ENCODE measurements around the gene AP3S1.
"Not testable (repeated sequence)": the region's sequence is repeated elsewhere in the genome, so short reads cannot be mapped to it uniquely, and the experiment has no call there.

Gene AP3S1

DNA sequence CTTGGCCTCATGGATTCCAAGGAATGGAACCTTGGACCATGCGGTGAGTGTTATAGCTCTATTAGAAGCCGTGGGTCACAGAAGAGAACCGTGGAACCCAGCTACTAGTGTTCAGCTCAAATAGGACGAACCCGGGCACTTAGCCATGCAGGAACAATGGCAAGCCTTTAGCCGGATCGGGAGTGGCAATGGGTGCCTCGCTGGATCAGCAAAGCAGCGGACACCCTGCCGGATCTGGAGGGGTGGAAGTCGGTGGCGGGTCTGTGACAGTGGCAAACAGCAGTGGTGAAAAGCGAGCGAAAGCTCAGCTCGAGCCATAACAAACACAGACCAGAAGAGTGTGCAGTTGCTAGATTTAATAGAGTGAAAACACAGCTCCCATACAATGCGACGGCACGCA lies 22.9 kb upstream of the AP3S1 start:
- in situ Hi-C loops (cut with MboI; ENCODE audit: low pct_unique_long_range_greater_than_20kb, low sequenced_read_pairs, unreplicated experiment), result no loop called here
- DNase-seq (ENCODE audit: low spot score), result no peak
- TF ChIP-seq, protein P1, sequence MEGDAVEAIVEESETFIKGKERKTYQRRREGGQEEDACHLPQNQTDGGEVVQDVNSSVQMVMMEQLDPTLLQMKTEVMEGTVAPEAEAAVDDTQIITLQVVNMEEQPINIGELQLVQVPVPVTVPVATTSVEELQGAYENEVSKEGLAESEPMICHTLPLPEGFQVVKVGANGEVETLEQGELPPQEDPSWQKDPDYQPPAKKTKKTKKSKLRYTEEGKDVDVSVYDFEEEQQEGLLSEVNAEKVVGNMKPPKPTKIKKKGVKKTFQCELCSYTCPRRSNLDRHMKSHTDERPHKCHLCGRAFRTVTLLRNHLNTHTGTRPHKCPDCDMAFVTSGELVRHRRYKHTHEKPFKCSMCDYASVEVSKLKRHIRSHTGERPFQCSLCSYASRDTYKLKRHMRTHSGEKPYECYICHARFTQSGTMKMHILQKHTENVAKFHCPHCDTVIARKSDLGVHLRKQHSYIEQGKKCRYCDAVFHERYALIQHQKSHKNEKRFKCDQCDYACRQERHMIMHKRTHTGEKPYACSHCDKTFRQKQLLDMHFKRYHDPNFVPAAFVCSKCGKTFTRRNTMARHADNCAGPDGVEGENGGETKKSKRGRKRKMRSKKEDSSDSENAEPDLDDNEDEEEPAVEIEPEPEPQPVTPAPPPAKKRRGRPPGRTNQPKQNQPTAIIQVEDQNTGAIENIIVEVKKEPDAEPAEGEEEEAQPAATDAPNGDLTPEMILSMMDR (IDR thresholded peaks at IDR 0.05; ENCODE audit: extremely low read depth, insufficient read depth, missing control alignments), result no peak

DNA sequence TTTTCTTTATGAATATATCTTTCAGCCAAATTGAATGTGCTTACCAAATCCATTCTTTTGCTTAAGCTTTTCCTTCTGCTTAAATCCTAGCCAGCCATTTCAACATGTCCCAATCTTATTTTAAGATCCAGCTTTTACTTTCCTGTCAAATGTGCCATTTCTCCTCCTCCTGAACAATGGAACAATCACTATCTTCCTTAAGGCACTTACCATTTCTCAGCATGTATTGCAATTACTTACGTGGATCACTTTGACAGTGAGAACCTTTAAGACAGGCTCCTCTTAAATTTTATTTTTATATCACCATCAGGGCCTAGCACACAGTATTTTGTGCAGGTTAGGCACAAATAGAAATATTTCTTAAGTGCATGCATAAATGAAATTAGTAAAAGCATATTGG lies 20.9 kb upstream of the AP3S1 start:
- in situ Hi-C loops (cut with MboI; ENCODE audit: low pct_unique_long_range_greater_than_20kb, low sequenced_read_pairs, unreplicated experiment), result no loop called here
- TF ChIP-seq, protein P1 (IDR thresholded peaks at IDR 0.05; ENCODE audit: extremely low read depth, insufficient read depth, missing control alignments), result no peak
- no peak for DNase-seq (ENCODE audit: low spot score)

DNA sequence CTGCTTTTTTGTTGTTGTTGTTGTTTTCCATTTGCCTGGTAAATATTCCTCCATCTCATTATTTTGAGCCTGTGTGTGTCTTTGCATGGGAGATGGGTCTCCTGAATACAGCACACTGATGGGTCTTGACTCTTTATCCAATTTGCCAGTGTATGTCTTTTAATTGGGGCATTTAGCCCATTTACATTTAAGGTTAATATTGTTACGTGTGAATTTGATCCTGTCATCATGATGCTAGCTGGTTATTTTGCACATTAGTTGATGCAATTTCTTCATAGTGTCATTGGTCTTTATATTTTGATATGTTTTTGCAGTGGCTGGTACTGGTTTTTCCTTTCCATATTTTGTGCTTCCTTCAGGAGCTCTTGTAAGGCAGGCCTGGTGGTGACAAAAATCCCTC lies 16.8 kb upstream of the AP3S1 start:
- not testable (repeated sequence) for DNase-seq (ENCODE audit: low spot score)
- in situ Hi-C loops (cut with MboI; ENCODE audit: low pct_unique_long_range_greater_than_20kb, low sequenced_read_pairs, unreplicated experiment), result loop anchor here (25.0 kb wide), 1 partner anchor 237 kb away; no protein-coding TSS in a partner anchor

DNA sequence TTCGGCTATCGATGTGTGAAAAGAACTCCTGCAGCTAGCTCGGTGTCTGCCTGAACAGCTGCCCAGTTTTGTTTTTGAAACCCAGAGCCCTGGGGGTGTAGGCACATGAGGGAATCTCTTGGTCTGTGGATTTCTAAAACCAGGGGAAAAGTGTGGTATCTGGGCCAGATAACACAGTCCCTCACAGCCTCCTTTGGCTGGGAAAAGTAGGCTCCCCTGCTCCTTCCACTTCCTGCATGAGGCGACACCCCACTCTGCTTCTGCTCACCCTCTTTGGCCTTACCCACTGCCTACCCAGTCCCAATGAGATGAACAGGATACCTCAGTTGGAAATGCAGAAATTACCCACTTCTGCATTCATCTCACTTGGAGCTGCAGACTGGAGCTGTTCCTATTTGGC lies 15.8 kb upstream of the AP3S1 start:
- no peak for DNase-seq (ENCODE audit: low spot score)
- in situ Hi-C loops (cut with MboI; ENCODE audit: low pct_unique_long_range_greater_than_20kb, low sequenced_read_pairs, unreplicated experiment), result loop anchor here (25.0 kb wide), 1 partner anchor 236 kb away; no protein-coding TSS in a partner anchor
- TF ChIP-seq, protein P1 (IDR thresholded peaks at IDR 0.05; ENCODE audit: extremely low read depth, insufficient read depth, missing control alignments), result no peak

DNA sequence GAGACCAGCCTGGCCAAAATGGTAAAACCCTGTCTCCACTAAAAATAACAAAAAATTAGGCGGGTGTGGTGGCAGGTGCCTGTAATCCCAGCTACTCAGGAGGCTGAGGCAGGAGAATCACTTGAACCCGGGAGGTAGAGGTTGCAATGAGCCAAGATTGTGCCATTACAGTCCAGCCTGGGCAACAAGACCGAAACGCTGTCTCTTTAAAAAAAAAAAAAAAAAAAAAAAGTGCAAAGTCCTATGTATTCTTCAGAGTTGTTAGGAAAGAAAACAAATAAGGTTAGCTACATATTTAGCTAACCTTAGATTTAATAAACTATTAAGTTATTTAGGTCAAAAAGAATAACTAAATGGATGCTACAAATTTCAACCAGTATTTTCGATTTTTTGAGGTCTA lies 11.8 kb upstream of the AP3S1 start:
- TF ChIP-seq, protein P1 (IDR thresholded peaks at IDR 0.05; ENCODE audit: extremely low read depth, insufficient read depth, missing control alignments), result no peak
- DNase-seq (ENCODE audit: low spot score), result no peak
- in situ Hi-C loops (cut with MboI; ENCODE audit: low pct_unique_long_range_greater_than_20kb, low sequenced_read_pairs, unreplicated experiment), result loop anchor here (10.0 to 25.0 kb wide), 2 partner anchors 232 to 515 kb away; no protein-coding TSS in a partner anchor

DNA sequence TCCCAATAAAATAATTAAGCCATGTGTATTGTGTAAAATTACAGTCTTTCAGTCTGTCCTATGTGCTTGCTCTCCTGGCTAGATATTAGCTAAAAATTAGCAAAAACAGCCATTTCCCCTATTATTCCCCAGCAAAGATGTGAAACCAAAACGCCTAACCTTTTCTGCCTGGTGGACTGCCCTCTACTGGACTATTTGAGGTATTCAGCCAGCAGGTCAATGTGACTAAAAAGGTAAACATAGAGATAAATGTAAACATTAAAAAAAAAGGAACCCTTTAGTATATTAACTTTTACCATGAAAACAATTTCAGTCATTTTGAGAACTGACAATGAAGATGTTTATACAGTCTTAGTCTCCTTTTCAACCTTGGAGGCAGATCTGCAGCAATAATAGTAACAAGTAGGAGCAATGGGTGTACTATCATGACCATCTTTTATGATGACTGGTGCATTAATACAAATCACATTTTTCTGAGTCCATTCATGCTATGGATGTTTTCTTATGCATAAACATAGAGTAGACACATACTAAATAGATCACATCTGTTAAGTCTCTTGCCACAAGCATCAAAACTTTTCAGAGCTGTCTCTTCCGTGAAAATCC lies 10.5 kb upstream of the AP3S1 start:
- TF ChIP-seq, protein P1 (IDR thresholded peaks at IDR 0.05; ENCODE audit: extremely low read depth, insufficient read depth, missing control alignments), result peak; percentile 77
- in situ Hi-C loops (cut with MboI; ENCODE audit: low pct_unique_long_range_greater_than_20kb, low sequenced_read_pairs, unreplicated experiment), result loop anchor here (10.0 to 25.0 kb wide), 2 partner anchors 231 to 516 kb away; no protein-coding TSS in a partner anchor
- peak; percentile 46 for DNase-seq (ENCODE audit: low spot score)

DNA sequence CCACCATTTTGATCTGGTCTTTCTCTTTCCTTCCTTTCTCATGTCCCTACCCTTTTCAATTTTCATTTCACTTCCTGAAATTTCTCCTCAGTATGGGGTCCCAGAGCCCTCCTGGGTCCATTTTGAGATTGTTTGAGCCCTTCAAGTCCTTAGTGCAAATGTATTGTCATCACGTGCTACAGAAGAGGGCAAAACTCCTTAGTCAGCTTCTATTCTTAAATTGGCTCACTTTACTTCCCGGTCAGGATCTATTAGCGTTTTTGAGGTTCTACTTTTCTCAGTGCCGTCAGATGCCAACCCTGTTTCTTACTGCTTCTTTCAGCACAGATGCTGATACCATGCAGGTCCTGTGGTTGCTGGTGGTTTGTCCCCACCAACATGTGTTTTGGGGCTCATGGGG lies 6.3 kb upstream of the AP3S1 start:
- no peak for DNase-seq (ENCODE audit: low spot score)
- in situ Hi-C loops (cut with MboI; ENCODE audit: low pct_unique_long_range_greater_than_20kb, low sequenced_read_pairs, unreplicated experiment), result loop anchor here (10.0 to 25.0 kb wide), 2 partner anchors 227 to 521 kb away; no protein-coding TSS in a partner anchor
- TF ChIP-seq, protein P1 (IDR thresholded peaks at IDR 0.05; ENCODE audit: extremely low read depth, insufficient read depth, missing control alignments), result no peak
